GM19099 (cell line): ENCODE results near the gene PSMB7.

ENCODE experiments used
- POLR2A ChIP-seq: IDR thresholded peaks from 3 replicates; pipeline ENCODE4 v1.6.1; 2011; ENCODE audit warnings: low read depth; ENCODE audit not compliant: insufficient read length; ENCODE audit errors: extremely low read depth

Gene PSMB7

DNA sequence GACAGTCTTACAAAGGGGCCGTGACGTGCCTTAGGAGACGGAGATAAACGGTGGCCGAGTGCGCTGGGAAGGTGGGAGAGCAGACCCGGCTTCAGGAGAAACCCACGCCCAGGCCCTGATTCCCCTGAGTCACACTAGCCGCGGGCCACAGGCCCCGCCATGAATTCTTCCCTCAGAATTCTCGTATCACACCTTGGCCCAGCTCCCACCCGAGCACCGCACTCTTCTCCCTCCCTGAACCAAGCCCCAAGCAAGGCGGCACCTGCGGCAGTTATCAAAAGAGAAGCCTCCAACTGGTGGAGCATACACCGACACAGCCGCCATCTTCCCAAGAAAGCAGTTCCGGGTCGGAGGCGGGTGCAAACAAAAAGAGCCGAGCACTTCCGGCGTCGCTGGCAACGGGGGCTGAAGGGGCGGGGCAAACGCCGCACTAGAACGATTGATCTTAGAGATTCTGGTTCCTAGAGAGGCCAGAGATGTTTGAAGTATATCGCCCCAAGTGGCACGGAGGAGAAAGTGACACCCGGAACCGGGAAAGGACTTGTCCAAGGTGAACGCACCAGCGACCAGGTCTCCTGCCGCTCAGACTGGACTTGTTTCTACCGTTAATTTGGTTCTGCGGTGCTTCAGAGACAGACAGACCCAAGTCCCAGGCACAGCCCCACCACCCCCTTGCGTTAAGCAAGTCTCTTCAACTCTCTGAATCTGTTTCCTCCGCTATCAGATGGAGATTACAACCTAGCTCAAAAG lies at the start of gene PSMB7:
PSMB7 (minus strand) TSS at position 341 of the 750 bp plus-strand sequence; CDS start at position 324, 17 bp downstream.
- TF ChIP-seq POLR2A, result peak; percentile 68

DNA sequence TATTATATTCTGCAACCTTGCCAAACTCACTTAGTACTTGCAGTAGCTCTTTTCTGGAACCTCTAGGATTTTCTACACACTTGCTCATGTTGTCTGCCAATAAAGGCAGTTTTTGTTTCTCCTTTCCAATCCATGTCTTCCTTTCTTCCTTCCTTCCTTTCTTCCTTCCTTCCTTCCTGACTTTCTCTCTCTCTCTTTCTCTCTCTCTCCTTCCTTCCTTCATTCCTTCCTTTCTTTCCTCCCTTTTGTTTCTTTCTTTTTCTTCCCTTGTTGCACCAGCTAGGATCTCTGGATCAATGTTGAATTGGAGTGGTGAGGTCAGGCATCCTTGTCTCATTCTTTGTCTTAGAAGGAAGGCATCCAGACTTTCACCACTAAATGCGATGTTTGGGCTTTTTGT lies 47.5 kb upstream of the PSMB7 start:
- TF ChIP-seq POLR2A, result no peak

DNA sequence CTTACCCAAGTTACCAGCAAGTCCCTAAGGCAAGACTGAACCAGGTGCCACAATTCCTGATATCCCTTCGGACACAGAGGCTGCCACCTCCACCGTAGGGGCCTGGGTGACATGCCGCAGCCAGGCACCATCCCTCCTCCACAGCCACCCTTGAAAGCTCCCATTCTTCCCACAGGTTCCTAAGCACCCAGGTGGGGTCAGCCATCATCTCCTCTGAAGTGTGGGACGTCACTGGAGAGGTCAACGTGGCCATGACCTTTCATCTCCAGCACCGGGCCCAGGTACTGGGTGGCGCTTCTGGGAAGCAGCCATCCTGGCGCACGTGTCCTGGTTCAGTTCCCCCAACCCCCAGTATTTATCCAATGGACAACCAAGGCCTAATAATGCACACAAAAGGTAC lies 43.2 kb upstream of the PSMB7 start:
- no peak for TF ChIP-seq POLR2A

DNA sequence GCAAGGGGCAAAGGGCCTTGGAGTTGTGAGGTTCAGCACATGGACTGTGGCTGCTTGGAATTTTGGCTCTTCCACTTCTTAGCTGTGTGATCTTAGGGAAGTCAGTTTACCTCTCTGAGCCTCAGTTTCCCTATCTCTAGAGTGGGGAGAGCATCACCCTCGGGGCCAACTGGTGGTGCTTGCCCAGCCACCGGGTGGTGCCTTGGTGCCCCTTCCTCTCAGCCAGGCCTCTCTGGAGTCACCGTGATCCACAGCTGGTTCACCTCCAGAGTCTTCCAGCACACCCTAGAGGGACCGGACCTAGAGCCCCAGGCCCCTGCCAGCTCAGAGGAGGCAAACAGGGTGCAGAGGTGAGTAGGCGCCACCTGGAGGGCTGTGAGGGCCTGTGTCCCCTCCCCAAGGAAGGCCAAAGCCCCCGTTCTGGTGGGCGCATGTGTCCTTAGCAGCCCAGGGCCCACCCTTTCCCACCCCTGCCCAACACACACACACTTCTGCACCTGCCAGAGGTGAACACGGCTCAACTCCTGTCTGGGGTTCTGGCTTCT lies 42.7 kb upstream of the PSMB7 start:
- no peak for TF ChIP-seq POLR2A

DNA sequence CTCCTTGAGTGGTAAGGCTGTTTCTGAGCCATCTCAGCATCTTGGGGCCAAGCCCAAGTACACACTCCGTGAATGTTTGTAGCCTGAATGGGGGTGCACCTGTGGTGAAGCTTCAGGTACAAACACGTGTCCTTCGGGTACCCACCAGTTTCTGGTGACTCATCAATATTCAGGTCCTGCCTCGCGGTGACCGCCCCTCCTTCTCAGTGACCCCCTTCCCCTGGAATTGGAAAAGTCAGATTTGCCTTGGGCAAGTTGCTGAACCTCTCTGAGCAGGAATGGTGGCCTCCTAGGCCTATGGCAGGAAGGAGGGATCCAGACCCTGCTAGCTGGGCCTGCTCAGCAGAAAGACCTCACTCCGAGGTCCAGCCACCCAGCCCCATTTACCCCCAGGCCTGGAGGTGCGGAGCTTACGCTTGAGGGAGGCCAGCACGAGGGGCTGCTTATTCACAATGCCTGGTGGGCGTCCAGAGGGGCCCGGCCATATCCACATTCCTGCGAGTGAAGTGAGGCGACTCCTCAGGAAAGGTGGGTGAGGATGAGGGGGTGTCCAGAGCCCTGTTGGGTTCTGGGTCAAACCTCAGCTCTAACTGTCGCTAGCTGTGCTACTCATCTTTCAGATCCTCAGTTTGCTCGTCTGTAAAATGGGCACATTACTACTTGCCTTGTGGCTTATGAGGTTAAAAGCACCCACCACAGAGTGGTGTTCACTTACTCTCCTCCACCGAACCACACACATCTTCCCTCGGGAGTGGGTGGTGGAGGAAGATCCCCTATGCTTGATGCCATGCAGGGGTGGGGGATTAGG lies 42.0 kb upstream of the PSMB7 start:
- TF ChIP-seq POLR2A, result no peak

DNA sequence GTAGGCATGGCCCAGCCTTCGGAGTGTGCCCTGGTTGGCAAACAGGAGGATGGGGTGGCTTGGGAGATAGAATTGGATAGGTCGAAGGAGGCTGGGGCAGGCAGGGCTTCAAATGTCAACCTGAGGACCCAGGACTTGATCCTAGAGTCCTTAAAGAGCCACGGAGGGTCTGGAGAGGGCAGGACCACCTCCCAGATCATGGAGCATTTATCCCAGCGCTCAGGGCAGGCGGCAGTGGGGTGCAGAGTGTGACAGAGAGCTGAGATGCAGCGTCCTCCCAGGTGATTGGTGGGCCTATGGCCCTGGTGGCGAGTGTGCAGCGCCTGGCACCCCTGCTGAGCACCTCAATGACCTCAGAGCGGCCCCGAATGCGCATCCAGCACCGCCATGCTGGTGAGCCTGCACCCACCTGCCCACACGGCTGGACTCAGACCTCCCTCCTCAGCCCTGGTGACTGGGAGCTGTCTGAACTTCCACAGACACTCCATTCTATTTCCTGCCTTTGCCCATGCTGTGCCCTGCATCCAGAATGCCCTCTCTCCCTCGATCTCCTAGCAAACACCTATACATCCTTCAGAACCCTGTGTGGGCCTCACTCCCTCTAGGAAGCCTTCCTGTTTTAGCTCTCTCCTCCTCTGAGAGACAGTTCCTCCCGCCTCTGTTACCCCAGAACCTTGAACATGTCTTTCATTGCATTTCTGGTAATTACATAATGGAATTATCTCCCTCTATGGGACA lies 41.3 kb upstream of the PSMB7 start:
- TF ChIP-seq POLR2A, result no peak

DNA sequence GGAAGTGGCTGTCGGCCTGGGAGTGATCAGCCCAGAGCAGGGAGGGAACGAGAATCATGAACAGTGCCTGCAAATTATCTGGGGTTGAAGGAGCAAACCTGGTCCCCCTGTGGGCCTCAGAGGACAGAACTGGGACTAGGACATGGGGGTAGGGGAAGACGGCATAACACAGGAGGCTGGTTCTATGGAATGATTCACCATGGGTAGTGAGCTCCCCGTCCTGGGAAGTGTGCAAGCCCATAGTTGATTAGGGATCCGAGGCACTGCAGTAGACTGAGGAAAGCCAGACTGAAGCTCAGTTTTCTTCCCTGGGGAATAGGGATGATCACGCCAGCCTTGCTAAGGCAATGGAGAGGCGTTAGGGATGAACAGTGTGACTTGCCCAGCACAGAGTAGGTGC lies 40.6 kb upstream of the PSMB7 start:
- TF ChIP-seq POLR2A, result no peak

DNA sequence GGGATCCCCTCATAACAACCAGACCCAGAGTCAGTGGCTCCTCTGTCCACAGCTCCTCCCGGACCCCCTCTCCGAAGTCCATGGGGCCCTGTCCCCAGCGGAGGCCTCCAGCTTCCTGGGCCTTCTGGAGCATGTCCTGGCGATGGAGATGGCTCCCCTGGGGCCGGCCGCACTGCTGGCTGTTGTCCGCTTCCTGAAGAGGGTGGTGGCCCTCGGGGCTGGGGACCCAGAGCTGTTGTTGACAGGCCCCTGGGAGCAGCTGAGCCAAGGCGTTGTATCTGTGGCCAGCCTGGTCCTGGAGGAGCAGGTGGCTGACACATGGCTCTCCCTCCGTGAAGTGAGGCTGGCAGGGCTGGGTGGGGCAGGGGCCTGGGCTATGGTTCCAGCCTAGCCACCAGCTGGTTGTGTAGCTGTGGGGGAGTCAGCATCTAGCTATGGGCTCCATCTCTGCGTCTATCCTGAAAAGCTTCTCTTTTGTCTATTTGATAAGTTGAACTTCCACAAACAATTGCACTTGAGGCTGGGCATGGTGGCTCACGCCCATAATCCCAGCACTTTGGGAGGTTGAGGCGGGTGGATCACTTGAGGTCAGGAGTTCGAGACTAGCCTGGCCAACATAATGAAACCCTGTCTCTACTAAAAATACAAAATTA lies 39.7 kb upstream of the PSMB7 start:
- TF ChIP-seq POLR2A, result no peak

DNA sequence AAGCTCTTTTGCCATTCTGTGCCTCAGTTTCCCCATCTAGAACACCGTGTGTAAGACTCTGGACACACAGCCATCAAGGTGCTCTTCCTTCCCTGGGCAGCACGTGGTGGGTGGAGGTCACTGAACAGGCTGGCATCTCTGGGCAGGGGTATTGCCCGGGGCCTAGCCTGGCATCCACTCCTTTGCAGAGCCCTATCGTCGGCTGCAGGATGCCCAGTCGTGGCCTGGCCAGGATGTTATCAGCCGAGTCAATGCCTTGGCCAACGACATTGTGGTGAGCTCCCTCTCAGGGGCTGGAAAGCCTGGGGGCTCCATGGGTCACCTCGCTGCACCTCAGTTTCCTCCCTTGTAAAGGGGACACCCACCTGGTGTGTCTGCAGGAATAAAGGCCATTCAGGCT lies 39.1 kb upstream of the PSMB7 start:
- no peak for TF ChIP-seq POLR2A

DNA sequence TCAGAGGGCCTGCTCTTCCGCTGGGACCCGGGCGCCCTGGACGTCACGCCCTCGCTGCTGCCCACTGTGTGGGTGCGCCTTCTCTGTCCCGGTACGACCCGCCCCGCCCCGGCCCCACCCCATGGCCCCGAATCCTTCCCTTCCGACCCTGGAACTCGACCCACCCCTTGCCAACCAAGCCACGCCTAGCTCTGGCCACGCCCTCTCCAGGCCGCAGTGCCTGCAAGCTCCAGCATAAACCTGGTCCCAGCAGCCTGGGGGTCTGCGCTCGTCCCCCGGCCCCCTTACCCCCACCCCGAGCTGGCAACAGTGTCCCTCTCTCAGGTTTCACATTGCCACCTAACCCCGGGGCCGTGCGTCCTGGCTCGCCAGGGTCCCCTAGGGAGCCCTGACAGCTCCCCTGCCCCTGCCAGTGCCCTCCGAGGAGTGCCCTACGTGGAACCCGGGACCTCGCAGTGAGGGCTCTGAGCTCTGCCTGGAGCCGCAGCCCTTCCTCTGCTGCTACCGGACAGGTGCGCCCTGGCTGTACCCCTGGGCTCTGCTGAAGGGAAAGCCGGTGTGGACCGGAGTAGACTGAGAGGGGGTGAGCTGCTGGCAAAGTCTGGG lies 38.4 kb upstream of the PSMB7 start:
- TF ChIP-seq POLR2A, result no peak

DNA sequence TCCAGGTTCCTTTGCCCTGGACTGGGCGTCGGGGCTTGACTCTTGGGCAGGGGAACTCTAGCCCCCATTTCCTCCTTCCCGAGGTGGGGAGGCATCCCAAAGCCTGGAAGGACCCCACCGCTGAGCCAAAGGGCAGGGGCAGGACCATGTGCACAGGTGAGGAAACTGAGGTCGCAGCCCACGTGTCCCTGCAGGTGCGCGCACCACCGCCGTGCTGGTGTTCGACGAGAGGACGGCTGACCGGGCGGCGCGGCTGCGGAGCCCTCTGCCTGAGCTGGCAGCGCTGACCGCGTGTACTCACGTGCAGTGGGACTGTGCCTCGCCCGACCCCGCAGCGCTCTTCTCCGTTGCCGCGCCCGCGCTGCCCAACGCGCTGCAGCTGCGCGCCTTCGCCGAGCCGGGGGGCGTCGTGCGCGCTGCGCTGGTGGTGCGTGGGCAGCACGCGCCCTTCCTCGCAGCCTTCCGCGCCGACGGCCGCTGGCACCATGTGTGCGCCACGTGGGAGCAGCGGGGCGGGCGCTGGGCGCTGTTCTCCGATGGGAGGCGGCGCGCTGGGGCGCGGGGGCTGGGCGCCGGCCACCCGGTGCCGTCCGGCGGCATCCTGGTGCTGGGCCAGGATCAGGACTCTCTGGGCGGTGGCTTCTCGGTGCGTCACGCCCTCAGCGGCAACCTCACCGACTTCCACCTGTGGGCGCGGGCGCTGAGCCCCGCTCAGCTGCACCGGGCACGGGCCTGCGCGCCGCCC lies 37.8 kb upstream of the PSMB7 start:
- no peak for TF ChIP-seq POLR2A

DNA sequence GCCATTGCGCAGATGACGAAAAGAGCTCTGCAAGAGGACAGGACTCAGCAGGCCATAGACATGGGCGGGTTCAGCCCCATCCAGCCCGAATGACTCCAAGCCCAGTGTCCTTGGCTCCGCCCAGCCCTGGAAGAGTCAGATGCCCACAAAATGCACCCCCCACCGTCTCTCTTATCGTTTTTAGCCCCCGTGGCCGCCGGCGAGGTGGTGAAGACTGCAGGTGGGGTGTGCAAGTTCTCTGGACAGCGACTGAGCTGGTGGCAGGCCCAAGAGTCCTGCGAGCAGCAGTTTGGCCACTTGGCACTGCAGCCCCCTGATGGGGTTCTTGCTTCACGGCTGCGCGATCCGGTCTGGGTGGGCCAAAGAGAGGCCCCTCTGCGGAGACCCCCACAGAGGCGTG lies 37.1 kb upstream of the PSMB7 start:
- TF ChIP-seq POLR2A, result no peak

DNA sequence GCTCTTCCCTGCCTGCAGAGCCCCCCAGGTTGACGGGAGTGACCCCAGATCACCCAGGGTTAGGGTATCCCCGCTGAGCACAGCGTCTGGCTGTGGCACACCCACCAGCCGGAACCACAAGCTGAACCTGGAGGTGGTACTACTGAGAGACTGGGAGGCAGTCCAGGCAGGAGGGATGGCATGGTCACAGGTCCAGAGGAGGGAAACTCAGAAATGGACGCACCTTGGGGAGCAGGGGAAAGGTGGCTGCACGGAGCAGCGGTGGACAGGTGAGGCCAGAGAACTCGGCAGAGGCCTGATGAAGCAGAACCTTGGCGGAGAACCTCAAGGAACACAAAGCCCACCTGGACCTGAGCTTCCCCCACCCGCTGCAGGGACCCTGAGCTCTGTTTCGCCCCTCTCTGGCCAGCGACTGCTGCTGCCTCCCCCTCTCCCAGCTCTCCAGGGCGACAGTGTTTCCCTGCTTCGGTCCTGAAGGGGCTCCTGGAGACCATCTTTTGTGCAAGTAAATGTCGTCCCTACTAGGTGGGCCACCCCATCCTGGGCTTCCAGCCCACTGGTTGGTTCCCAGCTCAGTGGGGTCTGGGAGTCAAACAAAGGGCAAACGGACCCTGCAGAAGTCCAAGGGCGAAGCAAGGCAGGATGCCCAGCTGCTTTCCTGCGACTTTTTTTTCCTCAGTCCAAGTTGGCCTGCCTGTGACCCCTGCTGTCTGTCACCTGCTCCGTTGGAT lies 35.9 kb upstream of the PSMB7 start:
- no peak for TF ChIP-seq POLR2A
